Measurements from ENCODE around the gene ZNF426. TPM values are rescaled to one million over a fixed set of nuclear protein-coding genes. Genes with fewer than 3 reads are reported as not detected.
A peak's percentile ranks its signal among the peaks of the same experiment; 100 is the strongest.
"Not testable (repeated sequence)": the region's sequence is repeated elsewhere in the genome, so short reads cannot be mapped to it uniquely, and the experiment has no call there.

ZNF426 gene
- total RNA-seq: 17.9 TPM
- long read RNA-seq, full-length matches to known transcripts: 6 of 22 reads
- long read RNA-seq, partial matches to known transcripts: 10 of 22 reads
- long read RNA-seq, other reads (novel, unspliced or antisense): 6 of 22 reads

GRCh38 chr19:9538183-9539058 is at the start of gene ZNF426:
ZNF426 (minus strand) TSS chr19:9538645; CDS start chr19:9536232, 2,413 bp downstream.
- no peak for TF ChIP-seq CTCF (IDR thresholded peaks at IDR 0.05)
- intact Hi-C loops (cut with DNase I): no loop called here
- ATAC-seq: peak; percentile 97 to 99
- H3K9me3 ChIP-seq: peaks cover 16% of the 10 kb centered on the region
- peaks cover 33% of the 10 kb centered on the region for H3K36me3 ChIP-seq
- peak within 1 kb of the TSS; percentile 67 for H3K4me3 ChIP-seq
- H3K27me3 ChIP-seq (ENCODE audit: low read depth): no peaks in the 10 kb centered on the region
- DNase-seq: peak; percentile 91
- peaks cover 14% of the 10 kb centered on the region for H3K4me1 ChIP-seq
- H3K27ac ChIP-seq: peak within 1 kb of the TSS; percentile 94

- H3K27ac ChIP-seq: no peak overlapping the region
- TF ChIP-seq CTCF (IDR thresholded peaks at IDR 0.05): peak; percentile 61
- intact Hi-C loops (cut with DNase I): no loop called here
- no peak overlapping the region for H3K4me3 ChIP-seq
- H3K4me1 ChIP-seq: peaks cover 15% of the 10 kb centered on the region
- no peaks in the 10 kb centered on the region for H3K27me3 ChIP-seq (ENCODE audit: low read depth)
- H3K9me3 ChIP-seq: no peaks in the 10 kb centered on the region
- no peaks in the 10 kb centered on the region for H3K36me3 ChIP-seq
- DNase-seq (peak; percentile 57), ATAC-seq (peak; percentile 57 to 69)
Observed at GRCh38 chr19:9586764-9587163, 48.3 kb upstream of the ZNF426 start.

GRCh38 chr19:9584073-9584833 is 45.8 kb upstream of the ZNF426 start, which contains the start of gene ZNF121:
ZNF121 (minus strand) TSS chr19:9584504; CDS start chr19:9568097, 16,407 bp downstream.
- H3K36me3 ChIP-seq: peaks cover 1% of the 10 kb centered on the region
- TF ChIP-seq CTCF (IDR thresholded peaks at IDR 0.05): no peak
- H3K9me3 ChIP-seq: peaks cover 17% of the 10 kb centered on the region
- ATAC-seq: peak; percentile 96 to 98
- DNase-seq: peak; percentile 91
- H3K4me3 ChIP-seq: peak within 1 kb of the TSS; percentile 89
- H3K4me1 ChIP-seq: peaks cover 15% of the 10 kb centered on the region
- no peaks in the 10 kb centered on the region for H3K27me3 ChIP-seq (ENCODE audit: low read depth)
- intact Hi-C loops (cut with DNase I): no loop called here
- H3K27ac ChIP-seq: peak within 1 kb of the TSS; percentile 92

- ATAC-seq; H3K27ac ChIP-seq; H3K4me3 ChIP-seq; H3K36me3 ChIP-seq; DNase-seq; intact Hi-C loops (cut with DNase I); H3K27me3 ChIP-seq (ENCODE audit: low read depth): not testable (repeated sequence)
- H3K9me3 ChIP-seq: peaks cover 35% of the 10 kb centered on the region
- peaks cover 15% of the 10 kb centered on the region for H3K4me1 ChIP-seq
Observed at GRCh38 chr19:9582081-9582725, 43.8 kb upstream of the ZNF426 start.

- no peak for ATAC-seq
- intact Hi-C loops (cut with DNase I): no loop called here
- H3K4me1 ChIP-seq: peaks cover 15% of the 10 kb centered on the region
- no peak overlapping the region for H3K4me3 ChIP-seq
- H3K9me3 ChIP-seq: peaks cover 50% of the 10 kb centered on the region
- peaks cover 5% of the 10 kb centered on the region for H3K36me3 ChIP-seq
- no peak for DNase-seq
- no peaks in the 10 kb centered on the region for H3K27me3 ChIP-seq (ENCODE audit: low read depth)
- TF ChIP-seq CTCF (IDR thresholded peaks at IDR 0.05): no peak
- no peak overlapping the region for H3K27ac ChIP-seq
Observed at GRCh38 chr19:9580728-9581127, 42.3 kb upstream of the ZNF426 start.

Measured in lower lobe of right lung (tissue), 2 donors.